ENCODE data around the gene USP6NL. TPM values are rescaled to one million over a fixed set of nuclear protein-coding genes. Genes with fewer than 3 reads are reported as not detected.

The USP6NL gene
- total and polyA plus RNA-seq, 7 donors, result 9.2 to 11.4 (median 10.8) TPM

- DNase-seq, result no peak
- Histone ChIP-seq H3K4me3 (no peak overlapping the region), H3K27me3 (peaks cover 0 to 15% (median 3%) of the 10 kb centered on the region in 3 donors), H3K9me3 (no peaks in the 10 kb centered on the region), H3K4me1 (no peaks in the 10 kb centered on the region), H3K27ac (no peak overlapping the region), H3K36me3 (no peaks in the 10 kb centered on the region)
- 49 to 61% methylated on average over 12 of the region's 12 CpGs for WGBS, 2 donors
- TF ChIP-seq CTCF (IDR thresholded peaks at IDR 0.05) (no peak), POLR2AphosphoS5 (IDR thresholded peaks at IDR 0.05) (no peak), POLR2A (IDR thresholded peaks at IDR 0.05) (no peak), EP300 (IDR thresholded peaks at IDR 0.05) (no peak)
- intact Hi-C loops (cut with DNase I), result no loop called here
These were observed 162.8 kb downstream of the USP6NL start for GRCh38 chr10:11448545-11449244.

- intact Hi-C loops (cut with DNase I), result no loop called here
- H3K27me3 ChIP-seq, result peaks cover 0 to 15% (median 3%) of the 10 kb centered on the region in 3 donors
- TF ChIP-seq POLR2AphosphoS5 (IDR thresholded peaks at IDR 0.05) (no peak), POLR2A (IDR thresholded peaks at IDR 0.05) (no peak), EP300 (IDR thresholded peaks at IDR 0.05) (no peak), CTCF (IDR thresholded peaks at IDR 0.05) (no peak)
- no peaks in the 10 kb centered on the region for H3K9me3 ChIP-seq
- H3K4me1 ChIP-seq, result no peaks in the 10 kb centered on the region
- no peak overlapping the region for H3K4me3 ChIP-seq
- H3K27ac ChIP-seq, result no peak overlapping the region
- WGBS, 2 donors, result 48 to 56% methylated on average over 8 of the region's 8 CpGs
- no peak for DNase-seq
- no peaks in the 10 kb centered on the region for H3K36me3 ChIP-seq
These were observed 163.3 kb downstream of the USP6NL start for GRCh38 chr10:11448190-11448544.

GRCh38 chr10:11447586-11447985 is 163.9 kb downstream of the USP6NL start:
- no peaks in the 10 kb centered on the region for H3K36me3 ChIP-seq
- DNase-seq, result no peak
- 51 to 82% methylated on average over 9 of the region's 9 CpGs for WGBS, 2 donors
- no peak overlapping the region for H3K4me3 ChIP-seq
- H3K9me3 ChIP-seq, result no peaks in the 10 kb centered on the region
- H3K27ac ChIP-seq, result no peak overlapping the region
- no peak for TF ChIP-seq CTCF (IDR thresholded peaks at IDR 0.05)
- TF ChIP-seq POLR2A (IDR thresholded peaks at IDR 0.05), result no peak
- TF ChIP-seq EP300 (IDR thresholded peaks at IDR 0.05), result no peak
- TF ChIP-seq POLR2AphosphoS5 (IDR thresholded peaks at IDR 0.05), result no peak
- peaks cover 0 to 15% (median 3%) of the 10 kb centered on the region in 3 donors for H3K27me3 ChIP-seq
- intact Hi-C loops (cut with DNase I), result no loop called here
- no peaks in the 10 kb centered on the region for H3K4me1 ChIP-seq

- H3K36me3 ChIP-seq, result no peaks in the 10 kb centered on the region
- TF ChIP-seq POLR2AphosphoS5 (IDR thresholded peaks at IDR 0.05) (no peak), EP300 (IDR thresholded peaks at IDR 0.05) (no peak), CTCF (IDR thresholded peaks at IDR 0.05) (no peak), POLR2A (IDR thresholded peaks at IDR 0.05) (no peak)
- WGBS, 2 donors, result 92 to 98% methylated on average over 4 of the region's 4 CpGs
- H3K4me1 ChIP-seq, result no peaks in the 10 kb centered on the region
- intact Hi-C loops (cut with DNase I), result no loop called here
- H3K27me3 ChIP-seq, result peaks cover 0 to 15% (median 3%) of the 10 kb centered on the region in 3 donors
- no peak for DNase-seq
- H3K27ac ChIP-seq, result no peak overlapping the region
- no peaks in the 10 kb centered on the region for H3K9me3 ChIP-seq
- no peak overlapping the region for H3K4me3 ChIP-seq
These were observed 164.6 kb downstream of the USP6NL start for GRCh38 chr10:11446864-11447263.

- TF ChIP-seq POLR2AphosphoS5 (IDR thresholded peaks at IDR 0.05), result no peak
- no peak for TF ChIP-seq CTCF (IDR thresholded peaks at IDR 0.05)
- no peak for TF ChIP-seq EP300 (IDR thresholded peaks at IDR 0.05)
- TF ChIP-seq POLR2A (IDR thresholded peaks at IDR 0.05), result no peak
- no peak for DNase-seq
- Histone ChIP-seq H3K36me3 (no peaks in the 10 kb centered on the region), H3K4me3 (no peak overlapping the region), H3K4me1 (no peaks in the 10 kb centered on the region), H3K27ac (no peak overlapping the region), H3K9me3 (no peaks in the 10 kb centered on the region), H3K27me3 (peaks cover 0 to 15% (median 3%) of the 10 kb centered on the region in 3 donors)
- 68 to 82% methylated on average over 5 of the region's 5 CpGs for WGBS, 2 donors
- intact Hi-C loops (cut with DNase I), result no loop called here
These were observed 165.3 kb downstream of the USP6NL start for GRCh38 chr10:11446133-11446532.

Measured in sigmoid colon (tissue), 7 donors.